Tibial nerve (tissue), 4 donors: ENCODE data around the gene SLC15A4. TPM values are rescaled to one million over a fixed set of nuclear protein-coding genes. Genes with fewer than 3 reads are reported as not detected.

Experiments used
- DNase-seq, 2 donors: peaks; one replicate each; pipeline ENCODE4 v3.0.0-alpha.2; 2019; ENCODE audit warnings: low spot score in 2 of 2
- H3K27ac ChIP-seq, 4 donors: fragments of 200-600 bp; sonication (generic) in 3 of 4; one replicate each; pipeline ENCODE4 v1.5.1; 2017 to 2019; ENCODE audit warnings: mild to moderate bottlenecking in 1 of 4
- H3K27me3 ChIP-seq, 2 donors: fragments of 200-600 bp; sonication (generic) in 1 of 2; one replicate each; pipeline versions ENCODE4 v1.5.1 to v1.6.0; 2017 to 2019
- H3K36me3 ChIP-seq, 3 donors: fragments of 200-600 bp; sonication (generic); one replicate each; pipeline ENCODE4 v1.5.1; 2018 to 2019
- H3K4me1 ChIP-seq, 4 donors: fragments of 200-600 bp; sonication (generic) in 3 of 4; one replicate each; pipeline ENCODE4 v1.5.1; 2017 to 2019
- H3K4me3 ChIP-seq, 4 donors: fragments of 200-600 bp; sonication (generic) in 3 of 4; one replicate each; pipeline ENCODE4 v1.5.1; 2017 to 2019; ENCODE audit warnings: mild to moderate bottlenecking in 1 of 4, moderate library complexity in 1 of 4
- H3K9me3 ChIP-seq, 4 donors: fragments of 200-600 bp; sonication (generic) in 3 of 4; one replicate each; pipeline ENCODE4 v1.5.1; 2017 to 2019
- EP300 ChIP-seq, 2 donors: sonication (generic); formaldehyde crosslinking; IDR thresholded peaks; one replicate each; pipeline ENCODE4 v1.6.1; 2017; ENCODE audit warnings: antibody characterized with exemption in 2 of 2, mild to moderate bottlenecking in 1 of 2
- POLR2A ChIP-seq, 2 donors: fragments of 450-650 bp; IDR thresholded peaks; one replicate each; pipeline ENCODE4 v1.6.1; 2017; ENCODE audit warnings: antibody characterized with exemption in 2 of 2, mild to moderate bottlenecking in 2 of 2, moderate library complexity in 2 of 2
- WGBS, 2 donors: methylation state at CpG; one replicate each; pipeline ENCODE4 v1.1.5; 2018; 5-methylcytosine and 5-hydroxymethylcytosine counted together
- total RNA-seq, 4 donors: library from RNA; depleted of rRNA; stranded (reverse); fragments of >200 nt; gene quantifications; one replicate each; pipeline ENCODE4 v1.1.0, GENCODE V29; 2016
- TF ChIP-seq, protein P1 (sequence below), 5 experiments: fragments of 200-600 bp in 3 of 5; fragments of 450-650 bp in 2 of 5; sonication (generic) in 3 of 5; IDR thresholded peaks; one replicate each; pipeline ENCODE4 v1.5.1; 2016 to 2019; ENCODE audit warnings: antibody characterized with exemption in 5 of 5, mild to moderate bottlenecking in 3 of 5, moderate library complexity in 2 of 5

Gene SLC15A4
- total RNA-seq, 4 donors from 2014 or later, result 39.3 to 74.3 (median 53.6) TPM

DNA sequence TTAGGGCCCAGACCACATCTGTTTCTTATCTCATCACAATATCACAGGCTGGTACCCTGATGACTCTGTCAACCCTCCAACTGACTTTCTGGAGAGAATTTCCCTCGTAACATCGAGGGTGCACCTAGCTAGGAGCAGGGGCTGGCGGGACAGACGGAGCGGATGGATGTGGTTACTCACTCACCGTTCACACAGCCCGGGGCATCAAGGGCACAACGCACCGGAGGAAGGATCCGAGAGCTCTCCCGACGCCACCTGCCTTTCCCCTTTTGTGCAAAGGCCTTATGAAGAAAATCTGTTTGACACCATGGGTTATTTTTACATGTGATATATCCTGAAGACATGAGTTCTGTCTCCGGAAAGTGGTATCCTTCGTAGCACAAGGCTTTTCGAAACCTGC lies 31.4 kb downstream of the SLC15A4 start:
- Histone ChIP-seq H3K36me3 (peaks cover 0 to 66% (median 0%) of the 10 kb centered on the region in 3 donors), H3K4me3 (no peak overlapping the region), H3K4me1 (peaks cover 0 to 7% (median 2%) of the 10 kb centered on the region in 4 donors), H3K27ac (no peak overlapping the region), H3K27me3 (no peaks in the 10 kb centered on the region), H3K9me3 (no peaks in the 10 kb centered on the region)
- DNase-seq, result no peak
- WGBS, 2 donors, result 91 to 95% methylated on average over 14 to 15 of the region's 15 CpGs
- no peak for TF ChIP-seq EP300 (IDR thresholded peaks at IDR 0.05)
- TF ChIP-seq POLR2A (IDR thresholded peaks at IDR 0.05), result no peak
- TF ChIP-seq, protein P1, sequence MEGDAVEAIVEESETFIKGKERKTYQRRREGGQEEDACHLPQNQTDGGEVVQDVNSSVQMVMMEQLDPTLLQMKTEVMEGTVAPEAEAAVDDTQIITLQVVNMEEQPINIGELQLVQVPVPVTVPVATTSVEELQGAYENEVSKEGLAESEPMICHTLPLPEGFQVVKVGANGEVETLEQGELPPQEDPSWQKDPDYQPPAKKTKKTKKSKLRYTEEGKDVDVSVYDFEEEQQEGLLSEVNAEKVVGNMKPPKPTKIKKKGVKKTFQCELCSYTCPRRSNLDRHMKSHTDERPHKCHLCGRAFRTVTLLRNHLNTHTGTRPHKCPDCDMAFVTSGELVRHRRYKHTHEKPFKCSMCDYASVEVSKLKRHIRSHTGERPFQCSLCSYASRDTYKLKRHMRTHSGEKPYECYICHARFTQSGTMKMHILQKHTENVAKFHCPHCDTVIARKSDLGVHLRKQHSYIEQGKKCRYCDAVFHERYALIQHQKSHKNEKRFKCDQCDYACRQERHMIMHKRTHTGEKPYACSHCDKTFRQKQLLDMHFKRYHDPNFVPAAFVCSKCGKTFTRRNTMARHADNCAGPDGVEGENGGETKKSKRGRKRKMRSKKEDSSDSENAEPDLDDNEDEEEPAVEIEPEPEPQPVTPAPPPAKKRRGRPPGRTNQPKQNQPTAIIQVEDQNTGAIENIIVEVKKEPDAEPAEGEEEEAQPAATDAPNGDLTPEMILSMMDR (IDR thresholded peaks at IDR 0.05), result no peak

DNA sequence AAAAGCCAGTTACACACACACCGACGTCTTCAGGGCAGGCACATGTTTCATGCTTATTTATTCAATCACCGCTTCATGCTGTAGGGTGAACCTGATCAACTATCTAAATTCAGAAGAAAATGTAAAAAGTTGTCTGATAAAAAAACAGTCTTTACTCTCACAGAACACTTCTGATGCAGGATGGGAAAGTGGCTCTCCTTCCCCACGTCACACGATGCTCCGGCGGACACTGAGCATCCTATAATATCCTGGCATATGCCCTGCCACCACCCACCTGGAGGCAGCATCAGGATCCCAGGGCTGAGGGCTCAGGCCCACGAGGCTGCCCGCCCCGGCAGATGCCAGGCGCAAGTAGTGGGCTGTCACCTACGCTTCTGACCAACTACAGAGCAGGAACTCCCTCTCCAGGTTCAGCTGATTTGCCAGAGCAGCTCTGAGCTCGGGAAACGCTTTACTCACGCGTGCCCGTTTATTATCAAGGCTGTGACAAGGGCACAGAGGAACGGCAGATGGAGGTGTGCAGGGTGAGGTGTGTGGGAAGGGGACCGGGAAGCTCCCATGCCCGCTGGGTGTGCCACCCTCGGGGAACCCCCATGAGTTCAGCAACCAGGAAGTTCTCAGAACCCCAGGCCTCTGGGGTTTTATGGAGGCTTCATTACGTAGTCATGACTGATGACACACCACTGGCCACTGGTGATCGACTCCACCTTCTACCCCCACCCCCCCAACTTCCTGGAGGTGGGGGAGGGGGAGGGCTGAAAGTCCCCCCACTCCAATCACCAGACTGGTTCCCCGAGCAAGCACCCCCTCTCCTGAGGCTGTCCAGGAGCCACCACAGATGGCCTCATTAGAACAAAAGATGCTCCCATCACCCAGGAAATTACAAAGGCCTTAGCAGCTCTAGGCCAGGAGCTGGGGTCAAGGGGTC lies 32.1 kb downstream of the SLC15A4 start:
- no peak overlapping the region for H3K4me3 ChIP-seq
- no peak overlapping the region for H3K27ac ChIP-seq
- no peak for DNase-seq
- no peaks in the 10 kb centered on the region for H3K9me3 ChIP-seq
- H3K27me3 ChIP-seq, result no peaks in the 10 kb centered on the region
- WGBS, 2 donors, result 84 to 86% methylated on average over 24 of the region's 24 CpGs
- TF ChIP-seq POLR2A (IDR thresholded peaks at IDR 0.05) (no peak), EP300 (IDR thresholded peaks at IDR 0.05) (no peak)
- TF ChIP-seq, protein P1 (IDR thresholded peaks at IDR 0.05), result no peak
- peaks cover 0 to 7% (median 2%) of the 10 kb centered on the region in 4 donors for H3K4me1 ChIP-seq
- H3K36me3 ChIP-seq, result peaks cover 0 to 58% (median 0%) of the 10 kb centered on the region in 3 donors

DNA sequence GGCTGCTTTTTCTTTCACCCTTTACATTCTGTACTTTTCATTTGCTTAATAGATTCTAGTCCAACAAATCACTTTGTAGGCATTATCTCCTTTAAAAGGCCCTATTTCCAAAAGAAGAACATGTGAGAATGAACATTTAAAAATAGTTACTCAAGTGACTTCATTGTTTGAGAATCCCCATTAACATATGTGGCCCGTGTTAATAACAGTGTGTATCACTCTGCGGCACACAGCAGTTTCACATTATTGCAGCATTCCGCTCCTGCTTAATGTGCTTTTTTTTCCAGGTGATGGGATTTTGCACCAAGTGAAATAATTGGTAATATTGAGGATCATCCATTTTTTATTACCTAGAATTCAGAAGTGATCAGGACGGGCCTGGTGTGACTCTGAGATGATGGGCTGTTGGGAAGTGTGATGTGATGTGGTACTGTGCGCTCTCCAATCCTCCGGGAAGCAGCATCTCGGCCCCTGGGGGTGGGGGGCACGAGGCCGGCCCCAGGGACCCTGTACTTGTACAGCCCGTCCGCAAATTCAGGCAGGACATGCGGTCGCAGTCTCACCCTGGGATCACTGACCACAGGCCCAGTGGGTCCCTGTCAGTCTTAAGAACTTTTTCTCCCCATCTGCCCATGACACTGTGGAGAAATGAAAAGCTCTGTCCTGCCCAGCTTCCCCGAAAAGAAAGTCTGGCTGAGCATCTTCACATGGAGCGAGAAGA lies 32.9 kb downstream of the SLC15A4 start:
- H3K9me3 ChIP-seq, result no peaks in the 10 kb centered on the region
- H3K27ac ChIP-seq, result no peak overlapping the region
- TF ChIP-seq, protein P1 (IDR thresholded peaks at IDR 0.05), result no peak
- no peak for TF ChIP-seq POLR2A (IDR thresholded peaks at IDR 0.05)
- no peak for TF ChIP-seq EP300 (IDR thresholded peaks at IDR 0.05)
- 85% methylated on average over 14 to 15 of the region's 15 CpGs for WGBS, 2 donors
- H3K4me1 ChIP-seq, result peaks cover 0 to 7% (median 2%) of the 10 kb centered on the region in 4 donors
- H3K4me3 ChIP-seq, result no peak overlapping the region
- H3K36me3 ChIP-seq, result peaks cover 0 to 52% (median 0%) of the 10 kb centered on the region in 3 donors
- DNase-seq, result no peak
- no peaks in the 10 kb centered on the region for H3K27me3 ChIP-seq

DNA sequence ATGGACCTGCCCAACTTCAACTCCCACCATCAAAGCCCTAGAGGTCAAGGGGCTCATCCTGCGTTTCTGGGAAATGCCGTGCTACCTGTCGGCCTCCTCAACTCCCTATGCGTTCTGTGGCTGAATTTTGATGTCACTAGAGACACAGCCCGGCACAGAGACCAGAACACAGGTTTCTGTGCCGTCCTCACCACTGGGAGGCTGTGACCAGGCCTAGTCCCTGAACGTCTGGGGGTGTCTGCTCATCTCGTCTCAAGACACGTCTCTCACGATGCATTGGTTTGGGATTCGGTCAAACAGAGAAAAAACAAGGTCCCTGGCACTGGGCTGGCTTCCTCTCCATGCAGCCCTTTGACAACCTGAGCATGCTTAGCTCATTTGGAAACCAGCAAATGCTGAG lies 33.5 kb downstream of the SLC15A4 start:
- H3K27me3 ChIP-seq, result no peaks in the 10 kb centered on the region
- 77 to 89% methylated on average over 11 of the region's 11 CpGs for WGBS, 2 donors
- H3K4me1 ChIP-seq, result peaks cover 0 to 7% (median 2%) of the 10 kb centered on the region in 4 donors

More for the DNA sequence above, 33.5 kb downstream of the SLC15A4 start:
- Histone ChIP-seq H3K4me3 (no peak overlapping the region), H3K27ac (no peak overlapping the region), H3K36me3 (peaks cover 0 to 46% (median 0%) of the 10 kb centered on the region in 3 donors), H3K9me3 (no peaks in the 10 kb centered on the region)
- DNase-seq, result no peak
- TF ChIP-seq EP300 (IDR thresholded peaks at IDR 0.05) (no peak), POLR2A (IDR thresholded peaks at IDR 0.05) (no peak)
- TF ChIP-seq, protein P1 (IDR thresholded peaks at IDR 0.05), result no peak
